ENCODE measurements around the gene KDM5C. TPM values are rescaled to one million over a fixed set of nuclear protein-coding genes. Genes with fewer than 3 reads are reported as not detected.

The KDM5C gene
- polyA plus RNA-seq (2012; ENCODE audit: missing spikeins) = 47.2 TPM

- TF ChIP-seq POLR2A (IDR thresholded peaks at IDR 0.05; ENCODE audit: low read depth, low read length) (peak; percentile 93), POLR2AphosphoS5 (IDR thresholded peaks at IDR 0.05; ENCODE audit: low read depth, low read length) (peak; percentile 91), TAF1 (IDR thresholded peaks at IDR 0.05; ENCODE audit: borderline replicate concordance, low read depth, low read length) (peak; percentile 98)
- FAIRE-seq = peak; percentile 99
Measured at GRCh38 chrX:53224860-53225797, at the start of gene KDM5C. Gene KDM5C (minus strand): TSS chrX:53225207. CDS start chrX:53224889, 318 bp downstream.

GRCh38 chrX:53272808-53273337, 47.9 kb upstream of the KDM5C start:
- DNase-seq (ENCODE audit: insufficient read length) = no peak
- no peak for FAIRE-seq
- no peak for TF ChIP-seq POLR2AphosphoS5 (IDR thresholded peaks at IDR 0.05; ENCODE audit: low read depth, low read length)

More at GRCh38 chrX:53224860-53225797, at the start of gene KDM5C:
- DNase-seq (ENCODE audit: insufficient read length) = peak; percentile 95

DNA sequence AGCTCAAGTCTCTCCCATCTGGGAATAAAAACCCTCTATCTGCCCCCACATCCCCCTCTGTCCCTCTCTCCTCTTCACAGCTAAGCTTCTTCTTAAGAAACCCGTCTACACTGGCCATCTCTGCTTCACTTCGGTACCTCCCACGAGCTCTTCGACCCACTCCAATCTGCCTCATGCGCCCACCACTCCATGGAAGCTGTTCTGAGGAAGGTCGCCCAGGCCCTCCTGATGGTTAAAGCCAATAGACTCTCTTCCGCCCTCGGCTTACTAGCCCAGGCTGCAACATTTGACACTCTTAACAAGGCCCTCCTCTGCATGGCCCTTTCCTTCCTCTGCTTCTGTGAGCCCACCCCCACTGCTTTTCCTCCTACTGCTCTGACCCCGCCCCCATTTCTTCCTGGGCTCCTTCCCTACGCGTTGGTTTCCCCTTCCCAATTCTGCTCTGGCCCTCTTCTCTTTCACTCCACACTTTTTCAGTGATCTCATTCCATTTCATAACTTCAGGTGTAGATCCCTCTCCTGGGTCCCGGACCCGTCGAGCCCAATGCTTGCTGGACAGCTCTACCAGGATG, 44.6 kb upstream of the KDM5C start:
- no peak for FAIRE-seq
- no peak for TF ChIP-seq POLR2A (IDR thresholded peaks at IDR 0.05; ENCODE audit: low read depth, low read length)
- TF ChIP-seq TAF1 (IDR thresholded peaks at IDR 0.05; ENCODE audit: borderline replicate concordance, low read depth, low read length) = no peak
- no peak for TF ChIP-seq POLR2AphosphoS5 (IDR thresholded peaks at IDR 0.05; ENCODE audit: low read depth, low read length)
- DNase-seq (ENCODE audit: insufficient read length) = no peak

DNA sequence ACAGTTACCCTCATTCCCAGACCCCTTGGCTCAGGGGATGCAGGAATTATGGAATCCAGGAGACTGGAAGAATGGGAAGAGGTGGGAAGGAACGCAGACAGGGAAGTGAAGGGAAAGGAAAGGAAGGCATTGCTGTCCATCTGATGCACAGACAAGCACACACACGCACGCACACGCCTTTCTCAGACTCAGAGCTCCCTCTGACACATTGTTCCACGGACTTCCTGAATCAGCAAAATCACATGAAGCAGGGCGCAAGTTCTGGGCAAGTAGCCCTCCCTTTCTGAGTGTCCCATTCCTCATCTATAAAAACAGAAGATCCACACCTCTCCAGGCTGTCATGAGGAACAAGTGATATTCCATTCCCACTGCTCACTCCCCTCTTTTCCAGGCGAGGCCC, 43.2 kb upstream of the KDM5C start:
- FAIRE-seq = no peak
- TF ChIP-seq POLR2AphosphoS5 (IDR thresholded peaks at IDR 0.05; ENCODE audit: low read depth, low read length) = no peak
- TF ChIP-seq POLR2A (IDR thresholded peaks at IDR 0.05; ENCODE audit: low read depth, low read length) = no peak
- TF ChIP-seq TAF1 (IDR thresholded peaks at IDR 0.05; ENCODE audit: borderline replicate concordance, low read depth, low read length) = no peak
- DNase-seq (ENCODE audit: insufficient read length) = no peak

- FAIRE-seq (no peak), DNase-seq (ENCODE audit: insufficient read length) (no peak)
- TF ChIP-seq POLR2AphosphoS5 (IDR thresholded peaks at IDR 0.05; ENCODE audit: low read depth, low read length) (no peak), TAF1 (IDR thresholded peaks at IDR 0.05; ENCODE audit: borderline replicate concordance, low read depth, low read length) (no peak), POLR2A (IDR thresholded peaks at IDR 0.05; ENCODE audit: low read depth, low read length) (no peak)
Measured at GRCh38 chrX:53266914-53267313, 41.9 kb upstream of the KDM5C start.

DNA sequence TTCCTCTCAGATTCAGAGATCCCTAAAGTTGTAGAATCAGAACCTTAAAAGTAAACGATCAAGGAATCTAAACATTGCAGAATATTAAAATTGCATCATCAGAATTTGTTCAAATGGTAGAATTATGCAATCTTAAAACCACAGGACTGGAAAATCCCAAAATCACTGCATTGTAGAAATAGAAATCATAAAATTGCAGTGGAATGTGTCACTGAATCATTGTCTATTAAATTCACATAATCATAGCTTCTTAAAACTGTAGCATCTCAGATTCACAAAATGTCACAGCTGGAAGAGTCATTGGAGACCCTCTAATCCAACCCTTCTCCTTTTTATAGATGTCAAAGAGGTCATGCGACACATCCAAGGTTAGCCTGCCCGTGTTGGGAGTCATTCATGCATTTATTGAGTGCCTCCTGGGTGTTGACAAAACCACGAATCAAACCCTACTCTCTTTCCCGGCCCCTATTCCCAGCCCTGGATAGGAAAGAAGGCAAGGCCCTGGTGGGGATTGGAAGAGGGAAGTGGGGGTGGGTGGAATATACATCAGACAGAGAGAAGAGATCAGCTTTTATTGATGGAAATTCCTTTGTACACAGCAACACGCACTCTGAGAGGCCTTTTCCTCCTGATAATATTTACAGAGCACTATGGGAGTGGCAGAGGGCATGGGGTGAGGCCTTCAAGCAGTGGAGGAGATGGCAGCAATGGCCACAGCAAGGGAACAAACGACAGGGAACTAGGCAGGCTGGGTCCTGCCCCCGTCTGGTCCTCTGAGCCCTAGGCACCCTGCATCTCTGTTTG, 41.0 kb upstream of the KDM5C start:
- no peak for DNase-seq (ENCODE audit: insufficient read length)
- TF ChIP-seq POLR2A (IDR thresholded peaks at IDR 0.05; ENCODE audit: low read depth, low read length) = no peak
- no peak for TF ChIP-seq TAF1 (IDR thresholded peaks at IDR 0.05; ENCODE audit: borderline replicate concordance, low read depth, low read length)
- no peak for TF ChIP-seq POLR2AphosphoS5 (IDR thresholded peaks at IDR 0.05; ENCODE audit: low read depth, low read length)
- FAIRE-seq = no peak

DNA sequence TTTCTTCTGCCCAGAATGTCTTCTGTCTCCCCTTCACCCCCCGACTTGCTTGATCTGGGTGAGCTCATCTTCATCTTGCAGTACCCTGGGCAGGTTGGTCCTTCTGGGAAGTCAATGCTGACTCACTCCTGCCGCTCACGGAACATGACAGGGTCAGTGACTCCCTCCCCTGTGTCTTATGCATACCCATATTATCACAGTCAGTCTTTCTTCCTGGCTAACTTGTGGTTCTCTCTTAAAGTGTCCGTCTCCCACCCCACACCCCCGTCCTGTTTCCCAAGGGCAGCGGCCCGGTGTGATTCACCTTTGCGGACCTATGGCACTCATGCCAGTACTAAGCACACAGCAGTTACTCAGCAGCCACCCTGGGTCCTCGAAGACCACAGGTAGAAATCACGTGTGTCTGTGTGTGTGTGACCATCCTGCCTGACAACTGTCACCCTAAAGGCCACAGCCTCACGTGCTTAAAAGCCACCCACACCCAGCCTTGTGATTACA, 38.6 kb upstream of the KDM5C start:
- no peak for DNase-seq (ENCODE audit: insufficient read length)
- FAIRE-seq = no peak

DNA sequence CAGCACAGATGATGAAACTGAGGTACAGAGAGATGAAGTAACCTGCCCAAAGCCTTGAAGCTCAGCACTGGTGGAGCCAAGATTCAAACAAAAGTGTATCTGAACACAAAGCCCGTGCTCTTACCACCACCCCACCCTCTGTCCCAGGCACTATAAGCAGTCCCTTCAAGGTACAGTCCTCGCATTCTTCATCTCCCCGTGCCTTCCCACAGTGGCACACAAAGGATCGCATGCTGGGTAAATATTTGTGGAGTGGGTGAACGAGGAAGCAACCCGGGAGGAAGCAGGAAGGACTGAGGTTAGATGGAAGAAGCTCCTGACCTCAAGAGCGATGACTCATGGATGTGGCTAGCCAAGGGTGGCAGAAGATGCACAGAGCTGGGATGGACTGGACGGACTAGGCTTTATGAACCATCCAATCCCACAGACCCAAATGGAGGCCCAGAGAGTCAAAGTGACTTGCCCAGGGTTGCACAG, 37.9 kb upstream of the KDM5C start:
- TF ChIP-seq POLR2A (IDR thresholded peaks at IDR 0.05; ENCODE audit: low read depth, low read length) (no peak), TAF1 (IDR thresholded peaks at IDR 0.05; ENCODE audit: borderline replicate concordance, low read depth, low read length) (no peak), POLR2AphosphoS5 (IDR thresholded peaks at IDR 0.05; ENCODE audit: low read depth, low read length) (no peak)
- DNase-seq (ENCODE audit: insufficient read length) = no peak
- no peak for FAIRE-seq

More for the DNA sequence above, 38.6 kb upstream of the KDM5C start:
- no peak for TF ChIP-seq TAF1 (IDR thresholded peaks at IDR 0.05; ENCODE audit: borderline replicate concordance, low read depth, low read length)
- TF ChIP-seq POLR2AphosphoS5 (IDR thresholded peaks at IDR 0.05; ENCODE audit: low read depth, low read length) = no peak
- TF ChIP-seq POLR2A (IDR thresholded peaks at IDR 0.05; ENCODE audit: low read depth, low read length) = no peak

DNA sequence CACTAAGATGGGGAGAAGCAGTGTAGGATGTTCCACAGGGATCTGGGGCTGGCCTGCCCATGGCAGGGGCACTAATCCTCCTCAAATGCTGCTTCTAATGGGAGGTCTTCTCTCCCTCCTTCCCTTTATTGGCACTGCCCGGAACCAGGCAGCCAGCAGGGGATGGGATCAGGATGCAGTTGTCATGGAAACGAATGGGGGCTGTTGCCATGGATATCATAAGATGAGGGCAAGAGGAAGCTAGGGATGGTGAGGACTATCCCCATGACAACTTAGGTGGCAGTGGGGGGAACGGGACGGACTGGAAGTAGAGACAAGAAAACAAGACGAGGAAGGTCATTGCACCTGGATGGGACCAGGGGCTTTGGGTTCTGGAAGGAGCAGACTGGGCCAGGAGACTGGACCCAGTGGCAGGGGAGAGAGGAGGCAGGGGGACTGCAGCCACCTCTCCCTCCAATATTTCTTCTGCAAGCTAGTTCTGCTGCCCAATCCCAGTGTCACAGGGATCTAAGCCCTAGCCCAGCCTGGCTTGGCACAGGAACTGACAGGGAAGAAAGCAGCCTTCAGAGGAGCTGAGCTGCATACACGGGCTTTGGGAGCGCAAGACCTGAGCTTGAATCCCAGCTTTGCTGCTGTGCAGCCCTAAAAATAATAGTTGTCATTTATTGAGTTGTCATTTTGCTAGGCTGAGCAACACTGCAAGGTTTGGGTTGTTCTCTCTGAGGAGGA, 37.3 kb upstream of the KDM5C start:
- no peak for TF ChIP-seq POLR2A (IDR thresholded peaks at IDR 0.05; ENCODE audit: low read depth, low read length)
- TF ChIP-seq POLR2AphosphoS5 (IDR thresholded peaks at IDR 0.05; ENCODE audit: low read depth, low read length) = no peak
- FAIRE-seq (no peak), DNase-seq (ENCODE audit: insufficient read length) (no peak)

- no peak for TF ChIP-seq POLR2AphosphoS5 (IDR thresholded peaks at IDR 0.05; ENCODE audit: low read depth, low read length)
- DNase-seq (ENCODE audit: insufficient read length) = no peak
- no peak for FAIRE-seq
Measured at GRCh38 chrX:53261355-53261972, 36.5 kb upstream of the KDM5C start.

All from GM12892 (cell line).